ENCODE measurements around the gene ERRFI1. TPM values are rescaled to one million over a fixed set of nuclear protein-coding genes. Genes with fewer than 3 reads are reported as not detected.
"Not testable (repeated sequence)": the region's sequence is repeated elsewhere in the genome, so short reads cannot be mapped to it uniquely, and the experiment has no call there.

The ERRFI1 gene, protein sequence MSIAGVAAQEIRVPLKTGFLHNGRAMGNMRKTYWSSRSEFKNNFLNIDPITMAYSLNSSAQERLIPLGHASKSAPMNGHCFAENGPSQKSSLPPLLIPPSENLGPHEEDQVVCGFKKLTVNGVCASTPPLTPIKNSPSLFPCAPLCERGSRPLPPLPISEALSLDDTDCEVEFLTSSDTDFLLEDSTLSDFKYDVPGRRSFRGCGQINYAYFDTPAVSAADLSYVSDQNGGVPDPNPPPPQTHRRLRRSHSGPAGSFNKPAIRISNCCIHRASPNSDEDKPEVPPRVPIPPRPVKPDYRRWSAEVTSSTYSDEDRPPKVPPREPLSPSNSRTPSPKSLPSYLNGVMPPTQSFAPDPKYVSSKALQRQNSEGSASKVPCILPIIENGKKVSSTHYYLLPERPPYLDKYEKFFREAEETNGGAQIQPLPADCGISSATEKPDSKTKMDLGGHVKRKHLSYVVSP
- 34.8 and 70.4 TPM in 2 replicates for total RNA-seq

DNA sequence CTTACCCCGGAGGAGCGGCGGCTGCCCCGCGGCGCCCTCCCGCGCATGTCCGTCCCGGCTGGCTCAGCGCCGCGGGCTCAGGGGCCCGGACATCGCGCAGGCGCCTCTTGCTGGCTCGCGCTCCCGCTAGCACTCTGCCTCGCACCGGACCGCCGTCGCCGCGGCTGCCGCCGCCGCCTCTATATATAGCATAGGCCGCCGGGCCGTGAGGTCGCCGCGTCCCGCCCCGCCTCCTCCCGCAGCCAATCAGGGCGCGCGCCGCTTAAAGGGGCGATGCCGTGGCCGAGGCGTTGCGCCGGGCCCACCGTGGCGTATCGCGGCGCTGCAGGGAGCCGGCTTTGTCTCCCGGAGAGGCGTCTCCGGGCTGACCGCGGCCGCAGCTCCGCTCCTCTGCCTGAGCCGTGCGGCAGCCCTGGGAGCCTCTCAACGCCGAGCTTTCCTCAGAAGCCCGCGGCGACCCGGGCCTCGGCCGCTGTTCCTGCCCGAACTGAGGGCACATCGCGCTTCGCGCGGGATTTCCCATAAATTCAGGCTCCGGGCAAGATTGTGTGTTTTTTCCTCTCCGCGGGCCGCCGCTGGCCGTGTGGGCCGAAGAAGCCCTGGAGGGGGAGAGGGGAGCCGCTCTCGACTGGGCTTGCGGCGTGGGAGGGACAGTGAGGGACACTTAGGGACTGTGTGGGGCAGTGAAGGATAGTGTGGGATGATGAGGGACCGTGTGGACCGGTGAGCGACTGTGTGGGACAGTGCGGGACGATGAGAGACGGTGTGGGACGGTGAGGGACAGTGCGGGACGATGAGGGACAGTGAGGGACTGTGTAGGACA is at the start of gene ERRFI1:
TSS of gene ERRFI1 (minus strand) at position 157 of the 823 bp plus-strand sequence. CDS start 10,690 bp downstream, outside the sequence.
- TF ChIP-seq, protein P1, sequence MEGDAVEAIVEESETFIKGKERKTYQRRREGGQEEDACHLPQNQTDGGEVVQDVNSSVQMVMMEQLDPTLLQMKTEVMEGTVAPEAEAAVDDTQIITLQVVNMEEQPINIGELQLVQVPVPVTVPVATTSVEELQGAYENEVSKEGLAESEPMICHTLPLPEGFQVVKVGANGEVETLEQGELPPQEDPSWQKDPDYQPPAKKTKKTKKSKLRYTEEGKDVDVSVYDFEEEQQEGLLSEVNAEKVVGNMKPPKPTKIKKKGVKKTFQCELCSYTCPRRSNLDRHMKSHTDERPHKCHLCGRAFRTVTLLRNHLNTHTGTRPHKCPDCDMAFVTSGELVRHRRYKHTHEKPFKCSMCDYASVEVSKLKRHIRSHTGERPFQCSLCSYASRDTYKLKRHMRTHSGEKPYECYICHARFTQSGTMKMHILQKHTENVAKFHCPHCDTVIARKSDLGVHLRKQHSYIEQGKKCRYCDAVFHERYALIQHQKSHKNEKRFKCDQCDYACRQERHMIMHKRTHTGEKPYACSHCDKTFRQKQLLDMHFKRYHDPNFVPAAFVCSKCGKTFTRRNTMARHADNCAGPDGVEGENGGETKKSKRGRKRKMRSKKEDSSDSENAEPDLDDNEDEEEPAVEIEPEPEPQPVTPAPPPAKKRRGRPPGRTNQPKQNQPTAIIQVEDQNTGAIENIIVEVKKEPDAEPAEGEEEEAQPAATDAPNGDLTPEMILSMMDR (IDR thresholded peaks at IDR 0.05; ENCODE audit: insufficient read depth, low read depth, low read length): no peak
- H3K4me3 ChIP-seq (ENCODE audit: low read depth, low read length): peak within 1 kb of the TSS; percentile 98
- peak; percentile 97 for DNase-seq (ENCODE audit: low read depth)

DNA sequence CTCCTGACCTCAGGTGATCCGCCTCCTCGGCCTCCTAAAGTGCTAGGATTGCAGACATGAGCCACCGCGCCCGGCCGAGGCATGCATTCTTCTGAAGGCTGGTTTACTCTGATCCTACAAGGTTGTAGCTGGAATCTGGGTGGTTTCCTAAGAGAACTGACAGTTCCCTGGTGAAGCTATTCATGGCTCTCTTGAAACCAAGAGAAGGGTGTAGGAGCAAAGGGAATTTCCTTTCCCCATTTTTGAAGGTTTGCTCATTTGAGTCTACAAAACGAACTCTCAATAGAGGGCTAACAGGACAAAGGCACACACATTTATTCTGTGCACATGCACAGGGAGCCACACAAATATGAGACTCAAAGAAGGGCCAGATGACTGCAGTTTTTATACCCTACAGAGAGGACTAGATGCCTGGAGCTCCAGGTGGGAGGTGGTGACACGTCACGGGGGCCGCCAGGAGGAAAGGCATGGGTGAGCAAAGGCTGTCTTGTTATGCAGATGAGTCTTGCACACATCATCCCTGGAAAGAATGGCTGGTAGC is 49.5 kb upstream of the ERRFI1 start:
- H3K4me3 ChIP-seq (ENCODE audit: low read depth, low read length): no peak overlapping the region
- DNase-seq (ENCODE audit: low read depth): no peak
- TF ChIP-seq, protein P1 (IDR thresholded peaks at IDR 0.05; ENCODE audit: insufficient read depth, low read depth, low read length): no peak

DNA sequence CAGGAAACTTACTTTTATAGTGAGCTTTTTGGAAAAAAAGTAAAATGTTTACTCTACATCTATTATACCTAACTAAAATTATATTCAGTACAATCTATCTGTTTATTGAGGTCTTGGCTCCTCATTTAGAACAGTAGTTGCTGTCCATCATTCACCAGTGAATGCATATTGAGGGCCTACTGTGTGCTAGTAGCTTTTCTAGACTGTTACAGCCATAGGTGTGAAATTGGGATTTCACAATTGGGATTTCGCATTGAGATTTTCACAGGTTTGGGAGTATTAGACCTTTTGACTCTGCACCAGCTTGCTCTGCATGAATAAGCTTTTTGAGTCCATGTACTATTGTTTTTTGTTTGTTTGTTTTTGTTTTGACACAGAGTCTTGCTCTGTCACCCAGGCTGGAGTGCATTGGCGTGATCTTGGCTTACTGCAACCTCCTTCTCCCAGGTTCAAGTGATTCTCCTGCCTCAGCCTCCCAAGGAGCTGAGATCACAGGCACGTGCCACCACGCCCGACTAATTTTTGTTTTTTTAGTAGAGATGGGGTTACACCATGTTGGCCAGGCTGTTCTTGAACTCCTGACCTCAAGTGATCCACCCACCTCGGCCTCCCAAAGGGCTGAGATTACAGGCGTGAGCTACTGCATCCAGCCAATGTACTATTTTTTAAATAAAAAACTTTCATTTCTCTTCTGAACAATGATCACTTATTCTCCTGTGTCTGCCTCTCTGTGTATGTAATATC is 47.2 kb upstream of the ERRFI1 start:
- TF ChIP-seq, protein P1 (IDR thresholded peaks at IDR 0.05; ENCODE audit: insufficient read depth, low read depth, low read length): no peak
- no peak for DNase-seq (ENCODE audit: low read depth)
- no peak overlapping the region for H3K4me3 ChIP-seq (ENCODE audit: low read depth, low read length)

DNA sequence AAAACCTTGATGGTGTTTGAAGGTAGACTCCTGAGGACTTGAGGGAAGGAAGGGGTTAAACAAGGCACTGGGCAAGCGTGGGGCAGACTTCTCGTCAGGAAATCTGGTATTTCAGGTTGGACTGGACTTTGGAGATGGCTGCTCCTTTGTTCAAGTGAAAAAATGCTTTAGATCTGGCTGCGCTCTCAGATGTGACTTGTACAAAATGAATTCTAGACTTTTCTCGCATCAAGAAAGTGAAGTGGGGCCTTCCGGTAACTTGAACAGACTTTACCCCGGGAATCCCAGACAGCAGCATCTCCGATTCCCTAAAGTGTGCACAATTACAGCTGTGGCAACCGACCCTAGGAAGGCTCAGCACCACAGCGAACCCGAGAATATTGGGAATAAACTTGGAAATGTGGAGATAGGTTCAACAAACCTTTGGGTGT is 44.3 kb upstream of the ERRFI1 start:
- H3K4me3 ChIP-seq (ENCODE audit: low read depth, low read length): no peak overlapping the region
- DNase-seq (ENCODE audit: low read depth): no peak
- TF ChIP-seq, protein P1 (IDR thresholded peaks at IDR 0.05; ENCODE audit: insufficient read depth, low read depth, low read length): no peak

GRCh38 chr1:8069614-8070320 is 43.7 kb upstream of the ERRFI1 start:
- not testable (repeated sequence) for DNase-seq (ENCODE audit: low read depth)

DNA sequence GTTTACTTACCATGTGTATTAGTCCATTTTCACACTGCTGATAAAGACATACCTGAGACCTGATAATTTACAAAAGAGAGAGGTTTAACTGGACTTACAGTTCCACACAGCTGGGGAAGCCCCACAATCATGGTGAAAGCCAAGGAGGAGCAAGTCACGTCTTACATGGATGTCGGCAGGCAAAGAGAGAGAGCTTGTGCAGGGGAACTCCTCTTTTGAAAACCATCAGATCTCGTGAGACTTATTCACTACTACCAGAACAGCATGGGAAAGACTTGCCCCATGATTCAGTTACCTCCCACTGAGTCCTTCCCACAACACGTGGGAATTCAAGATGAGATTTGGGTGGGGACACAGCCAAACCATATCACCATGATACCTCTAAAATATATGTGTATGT is 39.3 kb upstream of the ERRFI1 start:
- DNase-seq (ENCODE audit: low read depth): no peak
- TF ChIP-seq, protein P1 (IDR thresholded peaks at IDR 0.05; ENCODE audit: insufficient read depth, low read depth, low read length): no peak
- no peak overlapping the region for H3K4me3 ChIP-seq (ENCODE audit: low read depth, low read length)

More at GRCh38 chr1:8069614-8070320, 43.7 kb upstream of the ERRFI1 start:
- H3K4me3 ChIP-seq (ENCODE audit: low read depth, low read length): not testable (repeated sequence)
